ENCODE data around the gene JPT2. TPM values are rescaled to one million over a fixed set of nuclear protein-coding genes. Genes with fewer than 3 reads are reported as not detected.

JPT2 gene
- total RNA-seq, 1 donor: 45.9 TPM

GRCh38 chr16:1641261-1641660 lies 36.8 kb upstream of the JPT2 start:
- DNase-seq (ENCODE audit: low read depth): no peak
- TF ChIP-seq CTCF (IDR thresholded peaks at IDR 0.05; ENCODE audit: insufficient read depth, low read length): no peak
- H3K4me3 ChIP-seq (ENCODE audit: low read depth, low read length): no peak overlapping the region

- TF ChIP-seq CTCF (IDR thresholded peaks at IDR 0.05; ENCODE audit: insufficient read depth, low read length): no peak
These were observed 35.9 kb upstream of the JPT2 start for GRCh38 chr16:1642148-1642547.

GRCh38 chr16:1642753-1643152 lies 35.3 kb upstream of the JPT2 start:
- TF ChIP-seq CTCF (IDR thresholded peaks at IDR 0.05; ENCODE audit: insufficient read depth, low read length): no peak
- H3K4me3 ChIP-seq (ENCODE audit: low read depth, low read length): no peak overlapping the region
- no peak for DNase-seq (ENCODE audit: low read depth)

More at GRCh38 chr16:1642148-1642547, 35.9 kb upstream of the JPT2 start:
- DNase-seq (ENCODE audit: low read depth): no peak
- no peak overlapping the region for H3K4me3 ChIP-seq (ENCODE audit: low read depth, low read length)

- TF ChIP-seq CTCF (IDR thresholded peaks at IDR 0.05; ENCODE audit: insufficient read depth, low read length): no peak
- DNase-seq (ENCODE audit: low read depth): no peak
- no peak overlapping the region for H3K4me3 ChIP-seq (ENCODE audit: low read depth, low read length)
These were observed 34.6 kb upstream of the JPT2 start for GRCh38 chr16:1643521-1643920.

GRCh38 chr16:1645914-1646525 lies 32.1 kb upstream of the JPT2 start:
- no peak overlapping the region for H3K4me3 ChIP-seq (ENCODE audit: low read depth, low read length)
- no peak for TF ChIP-seq CTCF (IDR thresholded peaks at IDR 0.05; ENCODE audit: insufficient read depth, low read length)
- DNase-seq (ENCODE audit: low read depth): no peak

- H3K4me3 ChIP-seq (ENCODE audit: low read depth, low read length): no peak overlapping the region
- no peak for DNase-seq (ENCODE audit: low read depth)
- no peak for TF ChIP-seq CTCF (IDR thresholded peaks at IDR 0.05; ENCODE audit: insufficient read depth, low read length)
These were observed 30.2 kb upstream of the JPT2 start for GRCh38 chr16:1647856-1648255.

- no peak overlapping the region for H3K4me3 ChIP-seq (ENCODE audit: low read depth, low read length)
- DNase-seq (ENCODE audit: low read depth): peak; percentile 4
- TF ChIP-seq CTCF (IDR thresholded peaks at IDR 0.05; ENCODE audit: insufficient read depth, low read length): no peak
These were observed 27.9 kb upstream of the JPT2 start for GRCh38 chr16:1650131-1650530.

All from fibroblast of the aortic adventitia (primary cell).